DOHH2 (cell line): ENCODE data around the gene NCAPD2.

ENCODE experiments used
- H3F3A ChIP-seq: fragments of 200-600 bp; sonication (generic), shearing (Covaris generic); 2 replicates; pipeline ENCODE4 v1.6.0; 2016; ENCODE audit warnings: antibody characterized with exemption, mild to moderate bottlenecking; ENCODE audit not compliant: control insufficient read depth, insufficient read depth
- H3K27ac ChIP-seq: fragments of 200-600 bp; sonication (generic); 2 replicates; pipeline ENCODE4 v1.5.1; 2014; ENCODE audit warnings: low read depth, mild to moderate bottlenecking, low read length, moderate library complexity
- H3K27me3 ChIP-seq: fragments of 200-600 bp; sonication (generic); 2 replicates; pipeline ENCODE4 v1.6.1; 2014; ENCODE audit warnings: mild to moderate bottlenecking, low read length, mixed read lengths; ENCODE audit not compliant: control insufficient read depth
- H3K36me3 ChIP-seq: fragments of 200-600 bp; sonication (generic); 2 replicates; pipeline ENCODE4 v1.6.1; 2014; ENCODE audit warnings: mild to moderate bottlenecking, low read length, moderate library complexity, mixed read lengths; ENCODE audit not compliant: control insufficient read depth
- H3K4me1 ChIP-seq: fragments of 200-600 bp; sonication (generic); 2 replicates; pipeline ENCODE4 v1.6.1; 2014; ENCODE audit warnings: mild to moderate bottlenecking, low read length, mixed read lengths; ENCODE audit not compliant: control insufficient read depth
- H3K4me2 ChIP-seq: fragments of 200-600 bp; sonication (generic); 2 replicates; pipeline ENCODE4 v1.6.0; 2014; ENCODE audit warnings: mild to moderate bottlenecking, low read length, moderate library complexity
- H3K4me3 ChIP-seq: fragments of 200-600 bp; sonication (generic); 2 replicates; pipeline ENCODE4 v1.5.1; 2014; ENCODE audit warnings: mild to moderate bottlenecking, low read length, mixed read lengths
- H3K79me2 ChIP-seq: fragments of 200-600 bp; sonication (generic); 2 replicates; pipeline ENCODE4 v1.6.1; 2014; ENCODE audit warnings: mild to moderate bottlenecking, low read length, mixed read lengths; ENCODE audit not compliant: control insufficient read depth
- H3K9me2 ChIP-seq: fragments of 200-600 bp; sonication (generic); replicated peaks from 2 replicates; pipeline ENCODE4 v1.6.1; 2014; ENCODE audit warnings: mild to moderate bottlenecking, low read length, mixed read lengths; ENCODE audit not compliant: control insufficient read depth
- H3K9me3 ChIP-seq: fragments of 200-600 bp; sonication (generic); 2 replicates; pipeline ENCODE4 v1.6.1; 2014; ENCODE audit warnings: antibody characterized with exemption, low read length, mixed read lengths; ENCODE audit not compliant: control insufficient read depth, insufficient read depth
- H4K20me1 ChIP-seq: fragments of 200-600 bp; sonication (generic); 2 replicates; pipeline ENCODE4 v1.6.0; 2014; ENCODE audit warnings: low read depth, mild to moderate bottlenecking, antibody characterized with exemption, low read length, moderate library complexity; ENCODE audit not compliant: control insufficient read depth, insufficient read depth
- EZH2phosphoT487 ChIP-seq: fragments of 200-600 bp; sonication (generic); IDR thresholded peaks from 2 replicates; pipeline ENCODE4 v1.6.1; 2017; ENCODE audit warnings: borderline replicate concordance, mild to moderate bottlenecking, antibody characterized with exemption, low read length, moderate library complexity, mixed read lengths
- TF ChIP-seq, protein P1 (sequence below): fragments of 200-600 bp; sonication (generic); IDR thresholded peaks from one replicate; pipeline ENCODE4 v1.5.1; 2014; ENCODE audit warnings: antibody characterized with exemption, mild to moderate bottlenecking, low read depth, low read length; ENCODE audit not compliant: poor library complexity, severe bottlenecking

The NCAPD2 gene

GRCh38 chr12:6526201-6526600, 32.3 kb downstream of the NCAPD2 start:
- H3K79me2 ChIP-seq: peaks cover 7% of the 10 kb centered on the region; the same call in 1 of the 2 replicates
- H4K20me1 ChIP-seq: no peaks in the 10 kb centered on the region
- H3K27me3 ChIP-seq: no peaks in the 10 kb centered on the region
- TF ChIP-seq, protein P1, sequence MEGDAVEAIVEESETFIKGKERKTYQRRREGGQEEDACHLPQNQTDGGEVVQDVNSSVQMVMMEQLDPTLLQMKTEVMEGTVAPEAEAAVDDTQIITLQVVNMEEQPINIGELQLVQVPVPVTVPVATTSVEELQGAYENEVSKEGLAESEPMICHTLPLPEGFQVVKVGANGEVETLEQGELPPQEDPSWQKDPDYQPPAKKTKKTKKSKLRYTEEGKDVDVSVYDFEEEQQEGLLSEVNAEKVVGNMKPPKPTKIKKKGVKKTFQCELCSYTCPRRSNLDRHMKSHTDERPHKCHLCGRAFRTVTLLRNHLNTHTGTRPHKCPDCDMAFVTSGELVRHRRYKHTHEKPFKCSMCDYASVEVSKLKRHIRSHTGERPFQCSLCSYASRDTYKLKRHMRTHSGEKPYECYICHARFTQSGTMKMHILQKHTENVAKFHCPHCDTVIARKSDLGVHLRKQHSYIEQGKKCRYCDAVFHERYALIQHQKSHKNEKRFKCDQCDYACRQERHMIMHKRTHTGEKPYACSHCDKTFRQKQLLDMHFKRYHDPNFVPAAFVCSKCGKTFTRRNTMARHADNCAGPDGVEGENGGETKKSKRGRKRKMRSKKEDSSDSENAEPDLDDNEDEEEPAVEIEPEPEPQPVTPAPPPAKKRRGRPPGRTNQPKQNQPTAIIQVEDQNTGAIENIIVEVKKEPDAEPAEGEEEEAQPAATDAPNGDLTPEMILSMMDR: no peak
- no peak for TF ChIP-seq EZH2phosphoT487
- H3K36me3 ChIP-seq: peaks cover 100% of the 10 kb centered on the region
- H3K9me3 ChIP-seq: no peaks in the 10 kb centered on the region
- no peak overlapping the region for H3K27ac ChIP-seq
- H3K4me1 ChIP-seq: peaks cover 6% of the 10 kb centered on the region
- no peak overlapping the region for H3K4me2 ChIP-seq
- peaks cover 20% of the 10 kb centered on the region for H3F3A ChIP-seq
- H3K9me2 ChIP-seq: no peaks in the 10 kb centered on the region
- no peak overlapping the region for H3K4me3 ChIP-seq

GRCh38 chr12:6526766-6527525, 33.0 kb downstream of the NCAPD2 start:
- Histone ChIP-seq H3K79me2 (peaks cover 8% of the 10 kb centered on the region), H4K20me1 (no peaks in the 10 kb centered on the region), H3K4me3 (no peak overlapping the region), H3K27ac (no peak overlapping the region), H3K36me3 (peaks cover 100% of the 10 kb centered on the region), H3K4me2 (no peak overlapping the region), H3K9me3 (no peaks in the 10 kb centered on the region), H3K27me3 (no peaks in the 10 kb centered on the region), H3K4me1 (peaks cover 13% of the 10 kb centered on the region), H3K9me2 (no peaks in the 10 kb centered on the region), H3F3A (peaks cover 27% of the 10 kb centered on the region)
- TF ChIP-seq, protein P1: no peak
- no peak for TF ChIP-seq EZH2phosphoT487

GRCh38 chr12:6527711-6528110, 33.8 kb downstream of the NCAPD2 start:
- Histone ChIP-seq H3K4me3 (no peak overlapping the region), H3F3A (peaks cover 31% of the 10 kb centered on the region), H3K4me2 (no peak overlapping the region), H4K20me1 (no peaks in the 10 kb centered on the region), H3K27ac (no peak overlapping the region), H3K27me3 (no peaks in the 10 kb centered on the region), H3K9me2 (no peaks in the 10 kb centered on the region), H3K79me2 (peaks cover 15% of the 10 kb centered on the region), H3K4me1 (peaks cover 21% of the 10 kb centered on the region), H3K9me3 (no peaks in the 10 kb centered on the region), H3K36me3 (peaks cover 100% of the 10 kb centered on the region)
- no peak for TF ChIP-seq EZH2phosphoT487
- TF ChIP-seq, protein P1: no peak
